ENCODE data around the gene CHSY1.

The CHSY1 gene

DNA sequence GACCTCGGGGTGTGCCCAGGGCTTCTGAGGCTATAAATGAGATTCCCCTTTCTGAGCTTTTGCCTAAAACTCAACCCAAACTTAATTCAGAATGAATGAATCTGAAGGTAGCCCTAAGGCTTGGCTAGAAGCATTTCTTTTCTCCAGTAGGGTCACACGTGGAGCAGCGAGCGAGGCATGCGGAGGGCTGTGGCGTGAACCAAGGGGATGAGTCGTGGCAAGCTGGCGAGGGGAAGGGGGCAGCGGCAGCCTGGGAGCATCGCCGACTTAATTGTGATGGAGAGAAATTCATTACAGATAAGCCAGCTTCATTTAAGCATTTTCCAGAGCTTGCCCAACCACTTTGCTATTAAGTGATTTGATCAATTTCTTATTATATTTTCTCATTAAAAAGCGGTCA, 79.9 kb downstream of the CHSY1 start:
- no peak for DNase-seq (ENCODE audit: low spot score)

DNA sequence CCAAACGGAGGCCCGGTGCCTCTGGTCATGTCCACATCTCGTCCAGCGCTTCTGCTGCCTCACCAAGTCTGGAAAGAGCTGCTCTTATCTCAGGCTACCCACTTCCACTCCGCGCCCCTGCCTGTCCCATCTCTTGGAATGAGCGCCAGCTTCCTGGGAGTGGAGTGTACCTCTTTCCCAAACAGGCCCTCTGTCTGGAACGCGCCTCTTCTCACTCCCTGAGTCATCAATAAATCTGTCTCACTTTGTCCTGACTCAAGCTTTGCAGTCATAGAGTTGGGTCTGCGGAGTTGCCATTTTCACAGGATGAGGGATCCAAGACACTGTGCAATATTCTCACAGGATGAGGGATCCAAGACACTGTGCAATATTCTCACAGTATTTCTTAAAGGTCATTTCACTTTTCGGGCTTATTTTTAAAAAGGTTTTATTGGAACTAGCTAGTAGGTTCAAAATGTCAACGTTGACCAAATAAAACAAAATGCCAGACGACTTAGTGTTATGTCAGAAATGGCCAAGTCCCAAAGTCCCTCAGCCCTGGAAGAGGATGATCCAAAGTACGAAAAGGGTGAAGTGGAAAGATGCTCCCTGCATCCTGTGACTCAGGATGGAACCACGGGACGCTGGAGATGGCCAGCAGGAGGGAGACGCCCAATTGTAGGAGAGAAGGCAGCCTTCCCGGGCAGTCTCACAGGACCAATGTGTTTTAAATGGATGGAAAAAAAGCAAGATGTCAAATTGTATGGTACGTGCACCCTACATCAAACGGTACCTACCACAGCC, 81.1 kb downstream of the CHSY1 start:
- no peak for DNase-seq (ENCODE audit: low spot score)

GRCh38 chr15:101169495-101170071, 82.3 kb downstream of the CHSY1 start:
- no peak for DNase-seq (ENCODE audit: low spot score)

GRCh38 chr15:101168898-101169494, 82.9 kb downstream of the CHSY1 start:
- DNase-seq (ENCODE audit: low spot score), result no peak

DNA sequence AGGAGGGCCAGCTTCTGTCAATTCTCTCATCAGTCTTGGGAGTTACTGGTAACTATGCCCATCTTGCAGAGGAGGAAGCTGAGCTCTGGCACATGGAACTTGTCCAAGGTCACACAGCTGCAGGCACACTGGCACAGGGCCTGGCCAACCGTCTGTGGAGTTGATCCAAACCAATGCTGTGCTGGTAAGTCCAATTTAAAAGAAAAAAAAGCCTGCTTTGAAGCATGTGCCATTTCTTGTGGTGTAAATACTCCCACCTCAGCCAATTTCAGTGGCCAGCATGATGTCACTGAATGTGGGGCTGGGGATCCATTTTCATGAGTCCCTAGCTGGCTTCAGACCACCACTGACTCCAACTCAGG, 83.4 kb downstream of the CHSY1 start:
- DNase-seq (ENCODE audit: low spot score), result peak; percentile 71

DNA sequence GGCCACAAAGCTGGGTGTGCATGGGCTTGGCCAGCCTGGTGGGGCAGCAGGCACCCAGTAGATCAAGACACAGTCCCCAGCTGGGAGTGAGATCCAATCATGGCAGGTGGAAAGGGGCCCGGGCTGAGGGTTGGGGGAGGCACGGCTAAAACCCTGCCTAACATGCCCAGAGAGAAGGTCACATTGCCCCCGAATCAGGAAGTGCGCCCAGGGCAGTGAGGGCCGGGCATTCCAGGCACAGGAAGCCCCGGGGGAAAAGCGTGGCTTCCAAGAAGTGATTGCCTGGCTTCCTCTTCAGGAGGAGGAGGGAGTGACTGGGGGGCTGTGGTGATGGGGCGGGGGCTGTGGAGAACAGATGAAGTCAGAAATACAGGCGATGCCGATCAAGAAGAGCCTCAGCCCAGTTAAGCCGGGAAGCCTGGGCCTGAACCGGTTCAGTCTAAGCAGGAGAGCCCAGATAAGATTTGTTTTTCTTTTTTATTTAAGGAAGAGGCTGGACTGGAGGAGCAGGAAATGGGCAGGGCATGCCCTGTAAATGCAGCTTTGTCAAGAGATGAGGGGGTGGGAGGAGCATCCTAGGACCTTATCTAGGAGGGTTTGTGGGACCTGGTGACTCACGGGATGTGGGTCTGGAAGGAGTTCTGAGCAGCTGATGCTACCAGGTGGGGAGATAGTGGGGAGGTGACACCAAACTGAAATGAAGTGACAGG, 83.9 kb downstream of the CHSY1 start:
- peak; percentile 54 for DNase-seq (ENCODE audit: low spot score)

DNA sequence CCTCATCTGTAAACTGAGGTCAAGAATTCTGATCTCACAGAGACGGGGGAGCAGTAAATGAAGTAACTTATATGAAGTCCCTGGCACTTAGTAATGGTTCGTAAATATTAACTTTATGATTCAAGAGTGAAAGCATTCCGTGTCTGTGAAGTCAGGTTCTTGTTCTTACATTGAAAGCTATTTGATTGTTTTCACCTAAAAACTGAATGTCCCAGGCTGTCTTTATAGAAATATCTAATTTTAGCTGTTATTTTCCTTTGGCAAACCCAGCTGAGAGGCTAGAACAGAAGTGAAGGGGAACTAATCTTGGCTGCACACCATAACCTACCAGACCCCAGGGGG, 84.5 kb downstream of the CHSY1 start:
- DNase-seq (ENCODE audit: low spot score), result no peak

DNA sequence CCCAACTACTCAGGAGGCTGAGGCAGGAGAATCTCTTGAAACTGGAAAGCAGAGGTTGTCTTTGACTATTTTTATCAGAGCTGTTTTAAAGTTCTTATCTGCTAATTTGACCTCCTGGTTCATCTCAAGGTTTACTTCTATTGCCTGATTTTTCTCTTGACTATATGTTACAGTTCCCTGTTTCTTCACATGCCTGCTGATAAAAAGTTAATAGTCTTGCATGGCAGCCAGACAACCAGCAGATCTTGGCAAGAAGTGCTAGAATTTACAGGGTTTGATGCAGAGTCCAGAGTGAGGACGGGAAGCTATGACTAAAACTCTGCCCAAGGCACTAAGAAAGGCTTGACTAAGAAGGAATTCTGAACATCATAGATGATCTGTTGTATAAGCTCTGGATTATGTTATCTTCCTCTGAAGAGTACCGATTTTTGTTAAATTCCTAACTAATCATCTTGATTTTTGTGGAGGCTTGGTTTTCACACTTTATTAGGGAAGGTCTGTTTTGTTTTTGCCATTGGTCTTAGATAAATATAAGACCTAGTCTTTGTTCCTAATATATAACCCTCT, 85.9 kb downstream of the CHSY1 start:
- no peak for DNase-seq (ENCODE audit: low spot score)

DNA sequence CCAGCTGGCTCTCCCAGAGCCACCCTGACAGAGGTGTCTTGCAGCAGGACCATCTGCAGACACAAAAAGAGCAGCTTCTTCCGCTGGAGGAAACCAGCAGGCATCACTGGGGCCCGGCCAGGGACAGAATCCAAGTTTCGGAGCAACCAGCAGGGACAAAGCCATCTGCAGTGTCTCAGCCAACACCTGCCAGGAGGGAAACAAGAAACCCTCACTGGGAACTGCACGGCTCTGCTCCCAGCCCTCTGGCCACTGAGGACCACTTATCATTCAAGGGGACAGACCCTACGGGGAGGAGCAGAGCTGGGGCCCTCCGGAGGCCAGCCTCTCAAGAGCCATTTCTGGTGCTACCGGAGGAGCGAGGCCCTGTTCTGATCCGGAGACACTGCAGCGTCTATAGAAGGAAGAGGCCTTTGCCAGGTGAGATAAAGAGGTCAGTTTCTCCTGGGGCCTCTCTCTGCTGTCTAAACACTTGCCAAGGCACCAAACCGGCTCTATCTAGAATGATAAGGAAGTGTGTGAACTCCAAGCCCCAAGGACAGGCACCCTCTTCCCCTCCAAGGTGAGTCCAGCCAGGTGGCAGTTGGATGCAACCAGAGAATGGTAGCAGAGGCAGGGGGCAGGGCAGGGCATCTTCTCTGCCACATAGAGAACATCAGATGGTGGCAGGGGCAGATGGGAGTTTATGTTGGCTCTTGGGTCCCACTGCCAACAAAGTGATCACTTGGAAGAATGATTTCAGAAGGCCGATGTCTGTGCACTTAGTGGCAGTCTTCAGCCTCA, 89.0 kb downstream of the CHSY1 start:
- peak; percentile 34 for DNase-seq (ENCODE audit: low spot score)

GRCh38 chr15:101161656-101162055, 90.2 kb downstream of the CHSY1 start:
- no peak for DNase-seq (ENCODE audit: low spot score)

DNA sequence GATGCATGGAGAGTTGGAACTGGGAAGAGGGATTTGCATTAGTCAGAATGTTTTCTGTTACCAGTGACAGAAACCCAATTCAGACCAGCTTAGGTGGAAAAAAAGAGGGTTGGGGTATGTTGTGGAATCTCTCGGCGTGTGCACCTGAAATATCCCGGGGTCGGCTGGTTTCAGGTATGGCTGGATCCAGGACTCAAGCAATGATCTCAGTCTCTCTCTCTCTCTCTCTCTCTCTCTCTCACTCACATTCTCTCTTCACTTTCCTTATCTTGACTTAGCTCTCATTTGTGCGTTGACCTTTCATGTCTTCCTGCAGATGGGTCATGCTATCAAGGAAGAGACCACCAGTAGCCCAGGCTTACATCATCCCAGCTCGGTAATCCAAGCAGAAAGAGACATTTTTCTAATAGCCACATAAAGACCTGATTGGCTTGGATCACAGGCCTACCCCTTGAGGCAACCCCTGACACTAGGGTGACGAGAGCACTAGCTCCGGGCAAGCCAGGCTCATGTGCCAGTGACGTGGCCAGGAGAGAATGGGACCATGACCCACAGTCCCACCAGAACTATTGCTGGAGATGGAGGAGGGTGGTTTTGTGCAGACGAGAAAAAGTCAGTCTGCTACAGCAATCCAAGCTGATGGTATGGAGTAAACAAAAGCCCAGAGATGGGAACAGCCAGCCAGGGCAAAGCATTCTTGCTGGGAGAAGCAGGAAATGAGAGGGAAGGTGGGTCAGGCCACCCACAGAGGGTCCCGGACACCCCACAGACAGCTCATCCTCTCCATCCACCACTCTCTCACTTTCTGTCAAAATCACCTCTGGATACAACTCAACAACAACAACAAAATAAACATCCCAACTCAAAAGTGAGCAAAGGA, 91.7 kb downstream of the CHSY1 start:
- no peak for DNase-seq (ENCODE audit: low spot score)

DNA sequence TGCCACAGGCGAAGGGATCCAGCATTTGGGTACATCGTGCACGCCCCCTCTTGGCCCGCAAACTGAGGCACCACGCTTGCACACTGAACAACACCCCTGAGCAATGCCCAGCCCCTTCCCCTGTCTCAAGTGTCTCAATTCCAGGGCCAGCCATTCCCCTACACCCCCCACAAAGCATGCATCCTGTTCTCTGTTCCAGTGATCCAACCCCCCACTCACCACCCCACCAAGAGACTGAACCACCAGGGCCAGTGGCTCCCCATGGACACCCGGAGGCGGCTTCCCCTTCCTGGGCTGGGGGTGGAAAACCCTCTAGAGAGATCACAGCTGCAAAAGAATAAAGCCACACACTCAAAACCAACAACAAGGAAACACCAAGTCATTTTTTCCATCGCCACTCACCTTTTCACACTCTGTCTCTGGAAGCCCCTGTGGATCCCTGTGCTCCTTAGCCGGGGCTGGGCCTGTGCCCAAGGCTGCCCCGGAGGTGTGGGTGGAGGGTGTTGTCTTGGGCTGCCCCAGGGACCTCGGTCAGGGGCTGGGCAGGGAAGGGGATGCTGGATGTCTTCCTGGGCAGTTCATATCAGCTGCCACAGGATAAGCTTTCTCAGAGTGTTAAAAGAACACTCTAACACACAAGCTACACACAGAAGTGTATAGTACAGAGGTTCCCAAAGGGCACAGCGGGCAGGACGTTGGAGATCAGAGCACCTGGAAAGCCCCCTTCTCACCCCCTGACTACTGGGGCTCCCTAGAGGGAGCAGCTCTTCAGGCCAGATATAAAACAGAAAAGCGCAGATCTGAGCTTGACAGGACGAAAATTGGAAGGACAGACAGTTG, 92.5 kb downstream of the CHSY1 start:
- DNase-seq (ENCODE audit: low spot score), result no peak

DNA sequence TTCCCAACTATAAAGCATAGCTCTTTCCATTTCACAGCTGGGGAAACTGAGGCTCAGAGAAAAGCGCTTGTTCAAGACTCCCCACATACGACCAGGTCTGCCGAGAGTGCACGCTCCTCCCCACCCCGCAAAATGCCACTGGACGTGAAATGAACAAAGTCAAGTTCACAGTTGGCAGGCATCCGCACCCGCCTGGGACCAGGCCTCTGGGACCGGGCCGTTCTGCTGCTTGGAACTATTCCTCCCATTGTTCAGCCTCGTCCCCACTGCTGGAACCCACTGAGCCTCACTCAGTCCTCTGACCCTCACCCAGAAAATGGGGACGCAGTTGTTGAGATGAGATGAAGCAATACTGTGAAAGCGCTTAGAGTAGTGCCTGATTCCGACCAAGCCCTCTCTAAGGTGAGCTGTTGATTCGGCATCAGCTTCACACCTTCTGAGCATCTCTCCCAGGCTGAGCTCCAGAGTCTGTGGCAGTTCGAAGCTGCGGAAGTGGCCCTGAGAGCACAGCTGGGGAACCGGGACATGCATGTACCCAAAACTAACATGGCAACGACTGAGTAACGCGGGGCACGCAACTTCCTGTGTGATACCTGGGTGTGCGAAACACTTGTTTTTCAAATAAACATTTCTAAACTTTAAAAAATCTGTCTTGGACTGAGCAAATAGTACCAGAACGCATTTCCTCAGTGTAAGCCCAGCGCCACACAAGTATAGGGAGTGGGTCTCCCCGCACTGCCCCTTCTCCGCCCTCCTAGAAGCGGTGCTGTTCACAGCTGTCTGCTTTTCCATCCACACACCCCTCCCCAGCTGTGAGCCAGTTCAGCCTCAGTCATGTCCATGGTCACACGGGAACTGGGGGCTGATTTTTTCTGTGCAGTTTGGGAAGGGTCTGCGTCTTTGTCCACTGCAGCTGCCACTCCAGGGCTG, 93.4 kb downstream of the CHSY1 start:
- DNase-seq (ENCODE audit: low spot score), result no peak

DNA sequence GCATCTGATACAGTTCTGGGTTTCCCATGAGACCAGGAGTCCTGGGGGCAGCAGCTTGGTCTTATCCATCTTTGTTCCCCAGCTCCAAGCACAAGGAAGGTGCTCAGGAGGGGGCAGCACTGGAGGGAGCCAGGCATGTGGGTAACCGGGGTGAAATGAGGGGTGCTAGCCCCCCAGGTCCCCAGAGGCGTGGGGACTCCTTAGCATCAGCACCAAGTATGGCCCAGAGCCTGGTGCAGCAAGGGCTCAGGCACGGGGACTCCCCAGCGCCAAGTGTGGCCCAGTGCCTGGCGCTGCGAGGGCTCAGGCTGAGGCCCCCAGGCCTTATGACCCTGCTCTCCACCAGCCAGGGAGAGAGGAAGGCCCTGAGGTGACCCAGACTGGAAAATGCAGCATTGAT, 94.1 kb downstream of the CHSY1 start:
- no peak for DNase-seq (ENCODE audit: low spot score)

DNA sequence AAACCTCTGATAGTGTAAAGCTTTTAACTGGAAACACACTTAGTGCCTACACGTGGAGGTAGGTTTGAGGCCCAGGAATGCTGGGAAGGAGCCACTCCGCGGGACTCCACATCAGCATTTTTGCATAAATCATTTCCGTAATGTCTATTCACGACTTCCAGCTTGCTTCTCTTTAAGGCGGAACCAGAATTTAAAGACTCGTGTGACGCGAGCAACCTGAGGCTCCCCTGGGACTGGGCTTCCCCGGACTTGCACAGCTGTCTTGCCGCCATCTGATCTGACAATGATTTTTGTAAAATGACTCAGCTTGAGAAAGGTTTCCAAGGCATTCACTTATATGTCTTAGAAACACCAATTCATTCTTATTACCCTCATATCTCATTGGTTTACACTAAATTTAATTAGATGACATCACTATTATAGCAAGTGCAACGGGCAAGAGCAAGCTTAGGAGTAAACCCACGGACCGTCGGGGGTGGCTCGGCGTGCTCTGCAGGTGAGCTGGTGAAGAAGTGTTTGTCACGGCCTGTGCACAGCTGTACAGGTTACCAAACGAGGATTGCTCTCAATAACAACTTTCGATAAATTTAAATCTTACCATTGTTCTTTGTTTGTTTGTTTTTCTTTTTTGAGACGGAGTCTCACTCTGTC, 95.2 kb downstream of the CHSY1 start:
- no peak for DNase-seq (ENCODE audit: low spot score)

- DNase-seq (ENCODE audit: low spot score), result no peak
Measured at GRCh38 chr15:101156061-101156460, 95.8 kb downstream of the CHSY1 start.

DNA sequence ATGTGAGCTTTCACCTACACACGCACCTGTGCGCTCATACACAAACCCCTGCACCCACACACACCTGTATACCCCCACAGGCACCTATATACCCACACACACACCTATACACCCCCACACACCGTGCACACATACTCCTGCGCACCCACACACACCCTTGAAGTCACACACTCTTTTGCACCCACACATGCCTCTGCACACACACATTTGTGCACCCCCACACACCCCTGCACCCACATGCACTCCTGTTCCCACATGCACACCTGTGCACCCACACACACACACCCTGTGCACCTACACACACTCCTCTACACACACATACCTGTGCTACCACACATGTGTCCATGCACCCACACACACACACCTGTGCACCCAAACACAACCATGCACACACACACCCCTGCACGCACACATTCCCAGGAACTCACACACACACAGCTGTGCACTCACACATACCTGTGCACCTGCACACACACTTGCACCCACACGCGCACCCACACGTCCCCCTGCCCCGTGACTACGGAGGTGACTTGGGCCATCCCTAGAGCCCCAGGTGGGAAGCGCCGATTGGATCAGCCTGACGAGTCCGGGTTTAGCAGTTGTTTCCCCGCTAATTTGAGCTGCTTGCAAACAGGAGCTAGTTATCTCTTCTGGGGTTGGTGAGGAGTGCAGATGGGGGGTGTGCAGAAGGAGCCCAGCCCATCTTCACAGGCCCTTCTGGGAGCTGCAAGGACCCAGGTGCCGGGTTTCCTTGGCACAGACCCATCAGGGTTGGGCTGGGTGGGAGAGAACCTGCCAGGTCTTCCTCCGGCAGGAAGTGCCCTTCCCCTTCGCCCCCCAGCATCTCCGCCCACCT, 97.8 kb downstream of the CHSY1 start:
- no peak for DNase-seq (ENCODE audit: low spot score)
